GM12865 (cell line): Measurements from ENCODE around the gene ALG8.
A peak's percentile ranks its signal among the peaks of the same experiment; 100 is the strongest.
"Not testable (repeated sequence)": the region's sequence is repeated elsewhere in the genome, so short reads cannot be mapped to it uniquely, and the experiment has no call there.

ENCODE experiments used
- DNase-seq: peaks from one replicate; pipeline ENCODE4 v3.0.0; 2010; ENCODE audit warnings: low read depth
- H3K4me3 ChIP-seq: 2 replicates; pipeline ENCODE4 v1.5.1; 2011; ENCODE audit warnings: mild to moderate bottlenecking, low read depth, low read length, control low read depth
- CTCF ChIP-seq: IDR thresholded peaks from 2 replicates; pipeline ENCODE4 v1.5.1; 2011; ENCODE audit warnings: low read length, control low read depth, low read depth, inconsistent platforms; ENCODE audit not compliant: insufficient read depth; ENCODE audit errors: missing control alignments

The ALG8 gene

GRCh38 chr11:78079232-78080083 is 60.0 kb downstream of the ALG8 start, which contains the start of gene NDUFC2:
TSS of gene NDUFC2 (minus strand) at chr11:78079862. CDS start at chr11:78079744, 118 bp downstream.
- no peak for TF ChIP-seq CTCF
- peak within 1 kb of the TSS; percentile 81 for H3K4me3 ChIP-seq
- peak; percentile 91 for DNase-seq

GRCh38 chr11:78078218-78079167 is 60.9 kb downstream of the ALG8 start:
- H3K4me3 ChIP-seq, result peak overlapping the region; percentile 81
- peak; percentile 12 for DNase-seq
- no peak for TF ChIP-seq CTCF

GRCh38 chr11:78077592-78077991 is 61.8 kb downstream of the ALG8 start:
- not testable (repeated sequence) for H3K4me3 ChIP-seq, DNase-seq

- DNase-seq, result no peak
- no peak for TF ChIP-seq CTCF
- H3K4me3 ChIP-seq, result no peak overlapping the region
These were observed 62.6 kb downstream of the ALG8 start for GRCh38 chr11:78076733-78077403.

GRCh38 chr11:78074756-78075155 is 64.7 kb downstream of the ALG8 start:
- no peak overlapping the region for H3K4me3 ChIP-seq
- DNase-seq, result no peak
- TF ChIP-seq CTCF, result no peak

- DNase-seq, result no peak
- TF ChIP-seq CTCF, result no peak
- no peak overlapping the region for H3K4me3 ChIP-seq
These were observed 67.0 kb downstream of the ALG8 start for GRCh38 chr11:78072455-78072854.
